HepG2 (cell line): ENCODE measurements around the gene CBX2. TPM values are rescaled to one million over a fixed set of nuclear protein-coding genes. Genes with fewer than 3 reads are reported as not detected.

Source experiments
- ETS1 ChIP-seq: sonication (generic); formaldehyde crosslinking; IDR thresholded peaks from 2 replicates; pipeline ENCODE4 v1.4.0; 2020; ENCODE audit warnings: missing genetic modification reagents
- MTA3 ChIP-seq: sonication (generic); formaldehyde crosslinking; IDR thresholded peaks from 2 replicates; pipeline ENCODE4 v1.4.0; 2020; ENCODE audit warnings: missing genetic modification reagents
- MZF1 ChIP-seq: sonication (generic); formaldehyde crosslinking; IDR thresholded peaks from 2 replicates; pipeline ENCODE4 v1.8.1; 2023; ENCODE audit warnings: mild to moderate bottlenecking, missing genetic modification reagents, borderline replicate concordance
- NCOA1 ChIP-seq: sonication (generic); formaldehyde crosslinking; IDR thresholded peaks from 2 replicates; pipeline ENCODE4 v1.9.0; 2021; ENCODE audit warnings: missing genetic modification reagents
- NONO ChIP-seq, 2 experiments: fragments of 450-650 bp in 1 of 2; sonication (generic) in 1 of 2; formaldehyde crosslinking in 1 of 2; IDR thresholded peaks in 1 of 2; conservative IDR thresholded peaks in 1 of 2; 2 replicates each; pipeline versions ENCODE4 v1.6.1 to v1.8.0; 2017 to 2022; ENCODE audit warnings: mild to moderate bottlenecking in 1 of 2, missing genetic modification reagents in 1 of 2, moderate library complexity in 1 of 2
- SRY ChIP-seq: sonication (generic); formaldehyde crosslinking; IDR thresholded peaks from 2 replicates; pipeline ENCODE4 v1.8.0; 2022; ENCODE audit warnings: mild to moderate bottlenecking, missing genetic modification reagents
- TEF ChIP-seq: sonication (generic); formaldehyde crosslinking; IDR thresholded peaks from 2 replicates; pipeline ENCODE4 v1.5.0; 2020; ENCODE audit warnings: missing genetic modification reagents
- TGIF2 ChIP-seq: IDR thresholded peaks from 2 replicates; pipeline ENCODE4 v1.6.1; 2016; ENCODE audit warnings: control low read depth, missing compliant biosample characterization
- ZFP1 ChIP-seq: IDR thresholded peaks from 2 replicates; pipeline ENCODE4 v1.6.1; 2016
- ZFP82 ChIP-seq: sonication (generic); formaldehyde crosslinking; IDR thresholded peaks from 2 replicates; pipeline ENCODE4 v1.5.1; 2020; ENCODE audit warnings: mild to moderate bottlenecking, missing genetic modification reagents, borderline replicate concordance
- ZHX2 ChIP-seq, 2 experiments: sonication (generic) in 1 of 2; formaldehyde crosslinking in 1 of 2; IDR thresholded peaks; 2 replicates each; pipeline versions ENCODE4 v1.6.1 to v1.9.0; 2014 to 2022; ENCODE audit warnings: antibody characterized with exemption in 1 of 2, borderline replicate concordance in 1 of 2, inconsistent platforms in 1 of 2, low read depth in 1 of 2, missing genetic modification reagents in 1 of 2
- polyA plus RNA-seq, 8 experiments: library from polyadenylated mRNA; depleted of rRNA in 3 of 8; stranded (reverse) in 7 of 8; unstranded in 1 of 8; fragments of >200 nt; fragmentation: Illumina TruSeq in 4 of 8; extraction: Trizol in 4 of 8; gene quantifications; 2 replicates each; pipeline versions ENCODE4 v1.2.1 to v1.2.3, GENCODE V29; 2011 to 2016; ENCODE audit warnings: low read depth in 4 of 8, missing spikeins in 1 of 8, mixed read lengths in 1 of 8; ENCODE audit not compliant: insufficient read depth in 1 of 8
- total RNA-seq, 5 experiments: library from RNA; depleted of rRNA; stranded (reverse); fragments of >200 nt; fragmentation: Illumina TruSeq; extraction: Trizol; gene quantifications; 2 replicates each; pipeline ENCODE4 v1.2.3, GENCODE V29; 2016; ENCODE audit warnings: low read depth in 1 of 5

CBX2 gene
- total and polyA plus RNA-seq, 2 of the 13 experiments (the other 11 are each of a cell fraction or from before 2014, with no cell fraction given): 14.5 to 31.1 TPM

- TF ChIP-seq SRY (no peak), MTA3 (no peak), ZHX2 (IDR thresholded peaks at IDR 0.05; ENCODE audit: low read depth) (peak; percentile 69; the same call in 1 of the 2 replicates), ZHX2 (CRISPR knock-in tag; IDR thresholded peaks at IDR 0.05; ENCODE audit: borderline replicate concordance) (no peak), ETS1 (CRISPR knock-in tag) (no peak; the same call in 1 of the 2 replicates), ZFP82 (CRISPR knock-in tag) (0 out of 2 replicates have a peak, but pooled peaks have one; percentile 37), ZFP1 (CRISPR knock-in tag) (no peak), TEF (CRISPR knock-in tag) (no peak), NCOA1 (CRISPR knock-in tag) (no peak), NONO (IDR thresholded peaks at IDR 0.05) (no peak), NONO (CRISPR knock-in tag; conservative IDR thresholded peaks at IDR 0.05) (no peak), MZF1 (no peak), TGIF2 (peak; percentile 31; the same call in 1 of the 2 replicates)
Observed at GRCh38 chr17:79798299-79799173, 20.6 kb downstream of the CBX2 start (continued).
